Smooth muscle cell (in vitro differentiated cells): ENCODE measurements around the gene CACNA2D4. TPM values are rescaled to one million over a fixed set of nuclear protein-coding genes. Genes with fewer than 3 reads are reported as not detected.

Experiments
- DNase-seq: peaks from one replicate; lab custom pipeline; 2025; ENCODE audit not compliant: unreplicated experiment; lab: John Stamatoyannopoulos, UW
- H2AFZ ChIP-seq: fragments of 200-600 bp; sonication (generic); 2 replicates; pipeline ENCODE4 v1.6.0; 2016; ENCODE audit warnings: antibody characterized with exemption, low read depth, mild to moderate bottlenecking
- H3F3A ChIP-seq: fragments of 200-600 bp; sonication (generic); 2 replicates; pipeline ENCODE4 v1.6.0; 2017; ENCODE audit warnings: antibody characterized with exemption, low read depth
- H3K27ac ChIP-seq: fragments of 200-600 bp; sonication (generic); 2 replicates; pipeline ENCODE4 v1.5.1; 2016; ENCODE audit warnings: low read depth, mild to moderate bottlenecking
- H3K27me3 ChIP-seq: fragments of 200-600 bp; sonication (generic); 2 replicates; pipeline ENCODE4 v1.6.1; 2016; ENCODE audit warnings: low read depth, mild to moderate bottlenecking
- H3K36me3 ChIP-seq: fragments of 200-600 bp; sonication (generic); 2 replicates; pipeline ENCODE4 v1.5.1; 2016; ENCODE audit warnings: low read depth
- H3K4me1 ChIP-seq: fragments of 200-600 bp; sonication (generic); 2 replicates; pipeline ENCODE4 v1.5.1; 2016; ENCODE audit warnings: low read depth
- H3K4me2 ChIP-seq: fragments of 200-600 bp; sonication (generic); 2 replicates; pipeline ENCODE4 v1.6.0; 2016; ENCODE audit warnings: mild to moderate bottlenecking
- H3K4me3 ChIP-seq: fragments of 200-600 bp; sonication (generic); 2 replicates; pipeline ENCODE4 v1.5.1; 2016; ENCODE audit warnings: mild to moderate bottlenecking
- H3K79me2 ChIP-seq: fragments of 200-600 bp; sonication (generic); 2 replicates; pipeline ENCODE4 v1.6.0; 2016; ENCODE audit warnings: low read depth, mild to moderate bottlenecking
- H3K9ac ChIP-seq: fragments of 200-600 bp; sonication (generic); 2 replicates; pipeline ENCODE4 v1.6.0; 2016; ENCODE audit warnings: low read depth
- H3K9me3 ChIP-seq: fragments of 200-600 bp; sonication (generic); replicated peaks from 2 replicates; pipeline ENCODE4 v1.5.1; 2016; ENCODE audit warnings: low read depth
- H4K20me1 ChIP-seq: fragments of 200-600 bp; sonication (generic); 2 replicates; pipeline ENCODE4 v1.6.0; 2016; ENCODE audit warnings: low read depth
- WGBS: methylation state at CpG from one replicate; pipeline ENCODE4 v1.1.7; 2016; ENCODE audit warnings: low lambda C conversion rate; 5-methylcytosine and 5-hydroxymethylcytosine counted together
- polyA plus RNA-seq: library from polyadenylated mRNA; unstranded; fragments of >200 nt; fragmentation: Nextera tagmentation; extraction: Ambion mirVana; gene quantifications from 2 replicates; pipeline ENCODE4 v1.2.1, GENCODE V29; 2016
- total RNA-seq: library from RNA; depleted of rRNA; stranded (reverse); fragments of >200 nt; gene quantifications from 2 replicates; pipeline ENCODE4 v1.2.3, GENCODE V29; 2014
- TF ChIP-seq, protein P1 (sequence below): fragments of 200-600 bp; sonication (generic); IDR thresholded peaks from 2 replicates; pipeline ENCODE4 v1.5.1; 2017; ENCODE audit warnings: borderline replicate concordance, mild to moderate bottlenecking, antibody characterized with exemption; ENCODE audit not compliant: insufficient read depth, poor library complexity, severe bottlenecking

Gene CACNA2D4
- total and polyA plus RNA-seq, 2 experiments from 2014 or later: 0.98 TPM; not detected in 1

- DNase-seq: no peak
- H3K4me3 ChIP-seq: no peak overlapping the region
- TF ChIP-seq, protein P1, sequence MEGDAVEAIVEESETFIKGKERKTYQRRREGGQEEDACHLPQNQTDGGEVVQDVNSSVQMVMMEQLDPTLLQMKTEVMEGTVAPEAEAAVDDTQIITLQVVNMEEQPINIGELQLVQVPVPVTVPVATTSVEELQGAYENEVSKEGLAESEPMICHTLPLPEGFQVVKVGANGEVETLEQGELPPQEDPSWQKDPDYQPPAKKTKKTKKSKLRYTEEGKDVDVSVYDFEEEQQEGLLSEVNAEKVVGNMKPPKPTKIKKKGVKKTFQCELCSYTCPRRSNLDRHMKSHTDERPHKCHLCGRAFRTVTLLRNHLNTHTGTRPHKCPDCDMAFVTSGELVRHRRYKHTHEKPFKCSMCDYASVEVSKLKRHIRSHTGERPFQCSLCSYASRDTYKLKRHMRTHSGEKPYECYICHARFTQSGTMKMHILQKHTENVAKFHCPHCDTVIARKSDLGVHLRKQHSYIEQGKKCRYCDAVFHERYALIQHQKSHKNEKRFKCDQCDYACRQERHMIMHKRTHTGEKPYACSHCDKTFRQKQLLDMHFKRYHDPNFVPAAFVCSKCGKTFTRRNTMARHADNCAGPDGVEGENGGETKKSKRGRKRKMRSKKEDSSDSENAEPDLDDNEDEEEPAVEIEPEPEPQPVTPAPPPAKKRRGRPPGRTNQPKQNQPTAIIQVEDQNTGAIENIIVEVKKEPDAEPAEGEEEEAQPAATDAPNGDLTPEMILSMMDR: no peak
- no peaks in the 10 kb centered on the region for H3F3A ChIP-seq
- 34% methylated on average over 12 of the region's 12 CpGs for WGBS
- no peak overlapping the region for H3K27ac ChIP-seq
- H3K4me1 ChIP-seq: peaks cover 13% of the 10 kb centered on the region
- no peaks in the 10 kb centered on the region for H3K79me2 ChIP-seq
- H3K9me3 ChIP-seq: no peaks in the 10 kb centered on the region
- no peak overlapping the region for H2AFZ ChIP-seq
- H3K9ac ChIP-seq: no peak overlapping the region
- H3K4me2 ChIP-seq: no peak overlapping the region
- no peaks in the 10 kb centered on the region for H3K36me3 ChIP-seq
- peaks cover 48% of the 10 kb centered on the region for H3K27me3 ChIP-seq
- H4K20me1 ChIP-seq: no peaks in the 10 kb centered on the region
Observed at GRCh38 chr12:1821805-1822204, 96.6 kb downstream of the CACNA2D4 start.

GRCh38 chr12:1820896-1821291 is 97.6 kb downstream of the CACNA2D4 start:
- H3K27ac ChIP-seq: no peak overlapping the region
- H3K36me3 ChIP-seq: no peaks in the 10 kb centered on the region
- 88% methylated on average over 11 of the region's 11 CpGs for WGBS
- DNase-seq: no peak
- H3K9ac ChIP-seq: no peak overlapping the region
- peaks cover 48% of the 10 kb centered on the region for H3K27me3 ChIP-seq
- peaks cover 13% of the 10 kb centered on the region for H3K4me1 ChIP-seq
- no peaks in the 10 kb centered on the region for H3K79me2 ChIP-seq
- H3K4me2 ChIP-seq: no peak overlapping the region
- H3K4me3 ChIP-seq: no peak overlapping the region
- TF ChIP-seq, protein P1: no peak
- H3F3A ChIP-seq: no peaks in the 10 kb centered on the region
- no peak overlapping the region for H2AFZ ChIP-seq
- H4K20me1 ChIP-seq: no peaks in the 10 kb centered on the region
- H3K9me3 ChIP-seq: no peaks in the 10 kb centered on the region

DNA sequence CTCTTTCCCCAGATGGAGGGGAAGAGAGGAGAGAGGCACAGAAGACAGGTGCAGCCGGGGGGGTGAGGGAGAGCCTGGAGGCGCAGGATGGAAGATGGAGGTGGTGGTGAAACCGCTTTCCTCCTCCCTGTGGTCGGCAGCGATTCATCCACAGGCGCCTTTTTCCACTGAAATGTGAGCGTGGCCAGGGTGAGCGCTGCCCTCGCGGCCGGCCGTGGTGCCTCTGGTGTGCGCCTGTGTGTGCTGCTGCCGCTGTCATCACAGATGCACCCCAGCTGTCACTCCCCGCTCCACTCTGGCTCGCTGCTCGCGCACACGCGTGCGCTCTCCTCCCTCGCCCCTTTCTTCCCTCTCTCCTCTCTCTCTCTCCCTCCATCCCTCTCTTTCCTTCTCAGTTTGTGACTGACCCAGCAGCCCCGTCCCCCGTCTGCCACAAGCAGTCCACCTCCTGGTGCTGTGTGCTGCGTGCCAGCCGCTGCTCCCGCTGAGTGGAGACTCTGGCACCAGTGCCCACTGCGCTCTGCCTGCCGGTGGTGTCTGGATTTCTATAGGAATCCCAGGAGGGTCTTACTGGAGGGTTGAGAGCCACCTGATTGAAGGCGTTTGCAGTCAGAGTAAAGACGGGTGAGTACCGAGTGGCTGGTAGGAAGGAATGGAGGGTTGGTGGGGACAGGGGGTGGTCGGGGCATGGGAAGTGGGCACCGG is 98.1 kb downstream of the CACNA2D4 start, which contains the start of gene LRTM2:
Gene LRTM2, plus strand, starts transcription at position 375 of the 705 bp plus-strand sequence. CDS start 7,584 bp downstream, outside the sequence.
- DNase-seq: no peak
- no peaks in the 10 kb centered on the region for H3K9me3 ChIP-seq
- no peaks in the 10 kb centered on the region for H3K79me2 ChIP-seq
- no peak within 1 kb of the TSS for H3K9ac ChIP-seq
- H3K4me1 ChIP-seq: peaks cover 13% of the 10 kb centered on the region
- H3K4me2 ChIP-seq: no peak within 1 kb of the TSS
- TF ChIP-seq, protein P1: no peak
- H4K20me1 ChIP-seq: no peaks in the 10 kb centered on the region
- H3K36me3 ChIP-seq: no peaks in the 10 kb centered on the region
- H2AFZ ChIP-seq: no peak within 1 kb of the TSS
- no peak within 1 kb of the TSS for H3K27ac ChIP-seq
- no peak within 1 kb of the TSS for H3K4me3 ChIP-seq
- H3K27me3 ChIP-seq: peaks cover 48% of the 10 kb centered on the region
- no peaks in the 10 kb centered on the region for H3F3A ChIP-seq
- WGBS: 33% methylated on average over 30 of the region's 34 CpGs

DNA sequence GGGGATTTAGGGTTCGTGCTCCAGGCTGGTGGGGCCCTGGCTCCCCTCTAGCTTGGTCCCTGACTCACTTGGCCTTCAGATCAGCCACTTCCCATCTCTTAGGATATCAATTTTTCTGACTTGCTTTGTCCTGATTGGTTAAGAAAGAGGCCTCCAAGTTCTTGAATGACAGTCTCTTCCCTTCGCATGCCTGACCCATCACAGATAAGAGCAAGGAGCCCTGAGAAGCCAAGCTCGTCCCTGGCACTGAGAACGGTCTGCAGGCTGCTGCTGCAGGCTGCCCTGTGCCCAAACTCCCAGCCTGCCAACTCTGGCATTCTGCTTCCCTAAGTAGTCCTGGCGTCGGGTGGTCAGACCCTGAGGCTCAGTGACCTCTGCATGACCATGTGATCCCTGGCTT is 98.9 kb downstream of the CACNA2D4 start:
- no peak overlapping the region for H3K4me2 ChIP-seq
- TF ChIP-seq, protein P1: no peak

More for the DNA sequence above, 98.9 kb downstream of the CACNA2D4 start:
- Histone ChIP-seq H3K9me3 (no peaks in the 10 kb centered on the region), H2AFZ (no peak overlapping the region), H3K36me3 (no peaks in the 10 kb centered on the region), H3K79me2 (no peaks in the 10 kb centered on the region), H3K4me1 (peaks cover 13% of the 10 kb centered on the region), H3K27me3 (peaks cover 48% of the 10 kb centered on the region), H4K20me1 (no peaks in the 10 kb centered on the region), H3K9ac (no peak overlapping the region), H3F3A (no peaks in the 10 kb centered on the region), H3K27ac (no peak overlapping the region), H3K4me3 (no peak overlapping the region)
- no peak for DNase-seq
- 67% methylated on average over 6 of the region's 6 CpGs for WGBS
